ENCODE data around the gene REPS1. TPM values are rescaled to one million over a fixed set of nuclear protein-coding genes. Genes with fewer than 3 reads are reported as not detected.

Gene REPS1
- total RNA-seq, 2 donors from 2014 or later: 29.7 to 35.2 TPM

DNA sequence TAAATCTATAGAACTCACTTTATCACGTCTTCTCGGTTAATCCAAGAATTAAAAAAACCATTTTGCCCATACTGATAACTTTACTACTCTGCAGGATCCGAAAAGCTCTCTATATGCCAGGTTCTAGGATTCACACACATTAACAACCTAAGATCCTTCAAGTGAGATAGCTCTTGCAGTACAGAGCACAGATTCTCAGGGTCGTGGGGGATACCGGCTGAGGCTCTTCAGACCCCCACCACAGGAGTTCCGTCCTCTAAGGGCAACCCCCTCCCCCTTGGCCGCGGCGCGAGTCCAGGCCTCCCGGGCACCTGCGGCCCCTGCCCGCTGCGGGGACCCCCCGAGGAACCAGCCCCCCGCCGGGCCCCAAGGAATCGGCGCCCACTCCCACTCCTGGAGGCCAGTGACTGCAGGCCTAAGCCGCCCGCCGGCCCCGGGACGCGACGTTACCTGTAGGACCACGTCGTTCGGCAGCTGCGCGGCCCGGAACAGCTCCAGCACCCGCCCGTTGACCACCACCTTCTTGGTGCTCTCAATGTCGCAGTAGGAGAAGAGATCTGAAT is 892 bp downstream of the REPS1 start:
- no peak for DNase-seq (ENCODE audit: low spot score)
- Histone ChIP-seq H3K27ac (peak overlapping the region; percentile 87 to 94), H3K27me3 (no peaks in the 10 kb centered on the region), H3K4me3 (peak overlapping the region; percentile 71 to 87), H3K9me3 (no peaks in the 10 kb centered on the region), H3K36me3 (no peaks in the 10 kb centered on the region), H3K4me1 (peaks cover 0 to 47% of the 10 kb centered on the region in 2 donors)
- TF ChIP-seq, protein P1, sequence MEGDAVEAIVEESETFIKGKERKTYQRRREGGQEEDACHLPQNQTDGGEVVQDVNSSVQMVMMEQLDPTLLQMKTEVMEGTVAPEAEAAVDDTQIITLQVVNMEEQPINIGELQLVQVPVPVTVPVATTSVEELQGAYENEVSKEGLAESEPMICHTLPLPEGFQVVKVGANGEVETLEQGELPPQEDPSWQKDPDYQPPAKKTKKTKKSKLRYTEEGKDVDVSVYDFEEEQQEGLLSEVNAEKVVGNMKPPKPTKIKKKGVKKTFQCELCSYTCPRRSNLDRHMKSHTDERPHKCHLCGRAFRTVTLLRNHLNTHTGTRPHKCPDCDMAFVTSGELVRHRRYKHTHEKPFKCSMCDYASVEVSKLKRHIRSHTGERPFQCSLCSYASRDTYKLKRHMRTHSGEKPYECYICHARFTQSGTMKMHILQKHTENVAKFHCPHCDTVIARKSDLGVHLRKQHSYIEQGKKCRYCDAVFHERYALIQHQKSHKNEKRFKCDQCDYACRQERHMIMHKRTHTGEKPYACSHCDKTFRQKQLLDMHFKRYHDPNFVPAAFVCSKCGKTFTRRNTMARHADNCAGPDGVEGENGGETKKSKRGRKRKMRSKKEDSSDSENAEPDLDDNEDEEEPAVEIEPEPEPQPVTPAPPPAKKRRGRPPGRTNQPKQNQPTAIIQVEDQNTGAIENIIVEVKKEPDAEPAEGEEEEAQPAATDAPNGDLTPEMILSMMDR (IDR thresholded peaks at IDR 0.05): no peak

DNA sequence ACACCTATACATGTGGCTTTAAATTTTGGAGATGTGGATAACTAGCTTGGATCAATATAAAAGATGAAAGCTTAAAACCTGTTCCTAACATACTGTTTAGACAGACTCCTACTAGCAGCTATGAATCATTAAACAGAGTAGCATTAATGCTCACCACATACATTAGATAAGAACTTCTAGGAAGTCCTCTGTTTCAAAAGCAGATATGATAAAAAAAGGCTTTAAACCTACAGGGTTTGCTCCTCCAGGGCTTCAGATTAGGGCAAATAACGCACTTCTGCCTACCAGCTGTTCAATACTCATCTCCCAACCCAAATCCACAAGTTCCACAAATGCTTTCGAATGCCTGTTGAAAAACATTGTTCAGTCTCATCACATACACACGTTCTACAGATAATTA is 1.5 kb downstream of the REPS1 start:
- Histone ChIP-seq H3K4me3 (peak overlapping the region; percentile 71 to 87), H3K27ac (peak overlapping the region; percentile 87 to 94)
- TF ChIP-seq, protein P1 (IDR thresholded peaks at IDR 0.05): no peak

DNA sequence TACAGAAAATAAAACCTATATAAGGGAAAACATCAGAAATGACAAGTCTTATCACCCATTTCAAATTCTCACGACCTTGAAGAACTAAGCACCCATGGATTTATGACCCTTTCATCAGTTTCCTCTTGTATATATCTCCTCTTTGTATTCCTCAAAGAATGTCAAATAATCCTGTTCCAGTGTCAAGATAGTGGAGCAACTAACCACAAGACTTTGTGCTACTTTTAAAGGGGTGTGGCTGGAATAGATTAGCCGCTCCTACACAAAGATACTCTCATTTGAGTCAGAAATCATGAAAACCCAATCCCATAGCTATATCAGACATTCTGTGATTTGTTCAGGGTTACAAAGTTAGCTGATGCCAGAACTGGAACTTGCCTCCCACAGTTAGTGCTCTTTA is 6.6 kb downstream of the REPS1 start:
- no peaks in the 10 kb centered on the region for H3K9me3 ChIP-seq
- H3K36me3 ChIP-seq: no peaks in the 10 kb centered on the region
- DNase-seq (ENCODE audit: low spot score): no peak
- no peak overlapping the region for H3K4me3 ChIP-seq
- H3K27me3 ChIP-seq: no peaks in the 10 kb centered on the region
- peaks cover 0 to 76% of the 10 kb centered on the region in 2 donors for H3K4me1 ChIP-seq
- no peak overlapping the region for H3K27ac ChIP-seq
- TF ChIP-seq, protein P1 (IDR thresholded peaks at IDR 0.05): no peak

More for the DNA sequence above, 1.5 kb downstream of the REPS1 start:
- H3K36me3 ChIP-seq: no peaks in the 10 kb centered on the region
- no peaks in the 10 kb centered on the region for H3K27me3 ChIP-seq
- no peak for DNase-seq (ENCODE audit: low spot score)
- H3K4me1 ChIP-seq: peaks cover 0 to 51% of the 10 kb centered on the region in 2 donors
- H3K9me3 ChIP-seq: no peaks in the 10 kb centered on the region

DNA sequence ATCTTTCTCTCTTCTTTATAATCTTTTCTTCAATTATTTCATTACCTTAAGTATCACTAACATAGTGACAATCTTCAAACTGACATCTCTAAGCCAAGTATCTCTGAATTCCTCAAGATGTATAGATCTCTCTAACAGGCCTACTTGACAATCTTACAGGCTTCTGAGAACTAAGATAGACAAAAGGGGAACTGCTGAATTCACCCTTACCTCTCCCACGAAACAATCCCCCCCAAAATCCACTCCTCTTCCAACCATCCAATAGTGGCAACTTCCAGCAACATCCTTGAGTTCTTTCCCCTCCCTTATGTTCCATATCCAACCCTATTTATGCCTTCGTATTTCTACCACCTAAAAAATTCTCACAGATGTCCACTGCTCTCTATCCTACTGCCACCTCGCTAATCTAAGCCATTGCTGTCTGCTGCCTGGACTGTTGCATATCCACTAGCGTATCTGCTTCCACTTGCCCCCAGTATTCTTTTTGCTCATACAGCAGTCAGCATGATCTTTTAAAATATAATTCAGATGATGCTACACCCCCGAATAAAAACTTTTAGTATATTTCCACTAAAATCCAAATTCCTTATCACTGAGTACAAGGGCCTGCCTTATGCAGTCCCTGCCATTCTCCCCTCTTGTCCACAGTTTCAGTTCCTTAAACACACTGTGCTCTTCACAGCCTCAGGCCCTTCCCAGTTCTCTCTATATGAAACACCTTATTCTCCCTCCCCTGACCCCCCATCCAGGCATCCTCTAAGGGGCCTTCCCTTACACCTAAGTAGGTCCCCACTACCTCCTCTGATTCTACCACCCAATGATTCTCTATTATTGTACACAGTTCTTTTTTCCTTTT is 8.0 kb downstream of the REPS1 start:
- TF ChIP-seq, protein P1 (IDR thresholded peaks at IDR 0.05): no peak
- Histone ChIP-seq H3K36me3 (no peaks in the 10 kb centered on the region), H3K27me3 (no peaks in the 10 kb centered on the region), H3K4me3 (no peak overlapping the region), H3K27ac (no peak overlapping the region), H3K9me3 (no peaks in the 10 kb centered on the region), H3K4me1 (peaks cover 0 to 62% of the 10 kb centered on the region in 2 donors)
- no peak for DNase-seq (ENCODE audit: low spot score)

DNA sequence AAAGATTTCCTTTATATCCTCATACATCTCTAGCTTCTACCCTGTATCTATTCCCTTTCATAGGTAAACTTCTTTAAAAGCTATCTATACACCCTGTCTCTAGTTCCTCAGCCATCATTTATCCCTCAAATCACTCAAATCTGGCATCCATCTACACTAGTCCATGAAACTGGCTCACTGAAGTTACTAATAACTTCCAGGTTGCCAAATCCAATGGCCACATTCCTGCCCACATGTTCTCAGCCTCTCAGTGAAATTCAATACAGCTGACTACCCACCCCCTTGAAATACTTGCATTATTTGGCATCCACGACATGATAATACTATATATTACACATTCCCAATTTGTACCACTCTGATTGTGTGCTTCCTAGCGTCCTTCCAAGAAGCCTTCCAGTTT is 8.7 kb downstream of the REPS1 start:
- Histone ChIP-seq H3K9me3 (no peaks in the 10 kb centered on the region), H3K36me3 (no peaks in the 10 kb centered on the region), H3K4me1 (peaks cover 0 to 56% of the 10 kb centered on the region in 2 donors), H3K27me3 (no peaks in the 10 kb centered on the region), H3K4me3 (no peak overlapping the region), H3K27ac (no peak overlapping the region)
- TF ChIP-seq, protein P1 (IDR thresholded peaks at IDR 0.05): no peak
- no peak for DNase-seq (ENCODE audit: low spot score)
